IMR-90 (cell line): Measurements from ENCODE around the gene IGF1R. TPM values are rescaled to one million over a fixed set of nuclear protein-coding genes. Genes with fewer than 3 reads are reported as not detected.

ENCODE experiments used
- ATAC-seq: fragments of 200-7000 bp; cut with Tn5 transposase; 2 replicates; pipeline ENCODE4 v1.9.1; 2020; ENCODE audit warnings: low read depth, mild to moderate bottlenecking, moderate library complexity
- BruUV-seq: library from RNA; stranded (reverse); fragments of 400-500 nt; replicated peaks from 2 replicates; lab custom pipeline; 2021; lab: Mats Ljungman, UMichigan
- CTCF ChIA-PET: fragments of 300-600 bp; formaldehyde crosslinking; extraction: SDS; loops from one replicate; lab custom pipeline; 2021; ENCODE audit warnings: antibody characterized with exemption; lab: Yijun Ruan, JAX
- POLR2A ChIA-PET: fragments of 300-600 bp; sonication (Branson Sonifier 250); formaldehyde crosslinking; loops from one replicate; lab custom pipeline; 2022; ENCODE audit warnings: antibody characterized with exemption; ENCODE audit not compliant: unreplicated experiment; lab: Charles Lee
- DNase-seq: peaks from one replicate; pipeline ENCODE4 v3.0.0; 2013
- H2AFZ ChIP-seq: replicated peaks from 2 replicates; pipeline ENCODE3; 2013; ENCODE audit warnings: low read length, mild to moderate bottlenecking; ENCODE audit not compliant: poor library complexity
- H2AK5ac ChIP-seq: 2 replicates; pipeline ENCODE4 v1.6.1; 2013; ENCODE audit warnings: low read depth, low read length, inconsistent platforms
- H2AK9ac ChIP-seq: replicated peaks from 2 replicates; pipeline ENCODE3; 2013; ENCODE audit warnings: mild to moderate bottlenecking, low read depth, low read length, moderate library complexity; ENCODE audit not compliant: poor library complexity
- H2BK120ac ChIP-seq: 2 replicates; pipeline ENCODE4 v1.6.1; 2013; ENCODE audit warnings: low read depth, low read length, inconsistent platforms
- H2BK15ac ChIP-seq: 3 replicates; pipeline ENCODE4 v1.6.1; 2013; ENCODE audit warnings: low read depth, low read length, inconsistent platforms
- H2BK20ac ChIP-seq: 2 replicates; pipeline ENCODE4 v1.6.1; 2013; ENCODE audit warnings: low read depth, mild to moderate bottlenecking, inconsistent platforms, low read length, moderate library complexity
- H2BK5ac ChIP-seq: 2 replicates; pipeline ENCODE4 v1.6.1; 2013; ENCODE audit warnings: mild to moderate bottlenecking, low read depth, low read length, inconsistent platforms; ENCODE audit not compliant: poor library complexity, severe bottlenecking
- H3K14ac ChIP-seq: replicated peaks from 2 replicates; pipeline ENCODE4 v1.6.1; 2013; ENCODE audit warnings: low read depth, low read length, inconsistent platforms
- H3K18ac ChIP-seq: 2 replicates; pipeline ENCODE4 v1.6.1; 2013; ENCODE audit warnings: low read depth, low read length, control low read depth
- H3K23ac ChIP-seq: 2 replicates; pipeline ENCODE4 v1.6.1; 2013; ENCODE audit warnings: low read depth, low read length, inconsistent platforms
- H3K27ac ChIP-seq: 2 replicates; pipeline ENCODE4 v1.5.1; 2013; ENCODE audit warnings: mild to moderate bottlenecking, control low read depth, low read length; ENCODE audit not compliant: insufficient read depth
- H3K27me3 ChIP-seq: 2 replicates; pipeline ENCODE4 v1.6.1; 2013; ENCODE audit warnings: low read length; ENCODE audit not compliant: control insufficient read depth, insufficient read depth
- H3K36me3 ChIP-seq: 2 replicates; pipeline ENCODE4 v1.6.1; 2013; ENCODE audit warnings: low read length, mixed read lengths; ENCODE audit not compliant: control insufficient read depth, insufficient read depth
- H3K4ac ChIP-seq: 2 replicates; pipeline ENCODE4 v1.6.1; 2013; ENCODE audit warnings: low read depth, low read length, inconsistent platforms
- H3K4me1 ChIP-seq: 2 replicates; pipeline ENCODE4 v1.6.1; 2013; ENCODE audit warnings: low read length, mixed read lengths; ENCODE audit not compliant: control insufficient read depth, insufficient read depth
- H3K4me2 ChIP-seq: 2 replicates; pipeline ENCODE4 v1.6.1; 2013; ENCODE audit warnings: low read depth, mild to moderate bottlenecking, control low read depth, low read length, moderate library complexity
- H3K4me3 ChIP-seq: 2 replicates; pipeline ENCODE4 v1.5.1; 2013; ENCODE audit warnings: low read depth, mild to moderate bottlenecking, control low read depth, low read length, moderate library complexity; ENCODE audit not compliant: insufficient read depth
- H3K56ac ChIP-seq: 2 replicates; pipeline ENCODE4 v1.6.1; 2013; ENCODE audit warnings: low read length, inconsistent platforms; ENCODE audit not compliant: insufficient read depth; ENCODE audit errors: extremely low read depth
- H3K79me1 ChIP-seq, 2 experiments: 2 replicates each; pipeline ENCODE4 v1.6.1; 2013; ENCODE audit warnings: low read length in 2 of 2, inconsistent platforms in 1 of 2, low read depth in 1 of 2
- H3K9ac ChIP-seq: 2 replicates; pipeline ENCODE4 v1.6.1; 2013; ENCODE audit warnings: low read depth, low read length, control low read depth
- H3K9me1 ChIP-seq: 2 replicates; pipeline ENCODE4 v1.6.1; 2013; ENCODE audit warnings: low read length, inconsistent platforms; ENCODE audit not compliant: insufficient read depth
- H3K9me3 ChIP-seq: 2 replicates; pipeline ENCODE4 v1.6.1; 2013; ENCODE audit warnings: low read length; ENCODE audit not compliant: control insufficient read depth, insufficient read depth
- H4K20me1 ChIP-seq: 2 replicates; pipeline ENCODE4 v1.6.1; 2013; ENCODE audit warnings: low read length, inconsistent platforms; ENCODE audit not compliant: insufficient read depth
- H4K5ac ChIP-seq: 2 replicates; pipeline ENCODE4 v1.6.1; 2013; ENCODE audit warnings: mild to moderate bottlenecking, low read depth, low read length, control low read depth
- H4K8ac ChIP-seq, 2 experiments: 2 replicates each; pipeline ENCODE4 v1.6.1; 2013; ENCODE audit warnings: low read depth in 2 of 2, low read length in 2 of 2, control low read depth in 1 of 2, inconsistent platforms in 1 of 2
- H4K91ac ChIP-seq: 2 replicates; pipeline ENCODE4 v1.6.1; 2013; ENCODE audit warnings: low read depth, low read length, inconsistent platforms; ENCODE audit not compliant: insufficient read depth
- CEBPB ChIP-seq: IDR thresholded peaks from 2 replicates; pipeline ENCODE4 v1.6.1; 2012; ENCODE audit warnings: low read depth, low read length, improper control_type of control experiment
- CHD1 ChIP-seq: IDR thresholded peaks from 2 replicates; pipeline ENCODE4 v1.6.1; 2012; ENCODE audit warnings: low read depth, low read length, improper control_type of control experiment
- CTCF ChIP-seq: conservative IDR thresholded peaks from 2 replicates; pipeline ENCODE4 v1.5.1; 2012; ENCODE audit warnings: mild to moderate bottlenecking, low read depth, low read length, improper control_type of control experiment
- ELK1 ChIP-seq: fragments of 150-350 bp; IDR thresholded peaks from 2 replicates; pipeline ENCODE4 v1.6.1; 2016; ENCODE audit warnings: low read depth, mild to moderate bottlenecking, low read length, moderate library complexity, borderline replicate concordance
- FOS ChIP-seq: fragments of 150-350 bp; IDR thresholded peaks from 2 replicates; pipeline ENCODE4 v1.6.1; 2016; ENCODE audit warnings: low read depth, low read length
- MAFK ChIP-seq: IDR thresholded peaks from 2 replicates; pipeline ENCODE4 v1.6.1; 2012; ENCODE audit warnings: low read depth, low read length, improper control_type of control experiment
- MAZ ChIP-seq: IDR thresholded peaks from 2 replicates; pipeline ENCODE4 v1.6.1; 2012; ENCODE audit warnings: low read depth, mild to moderate bottlenecking, low read length, improper control_type of control experiment, moderate library complexity, borderline replicate concordance
- MXI1 ChIP-seq: IDR thresholded peaks from 2 replicates; pipeline ENCODE4 v1.6.1; 2012; ENCODE audit warnings: low read depth, mild to moderate bottlenecking, low read length, moderate library complexity, borderline replicate concordance
- POLR2A ChIP-seq: IDR thresholded peaks from 2 replicates; pipeline ENCODE4 v1.6.1; 2012; ENCODE audit warnings: mild to moderate bottlenecking, low read depth, low read length
- RAD21 ChIP-seq: IDR thresholded peaks from 2 replicates; pipeline ENCODE4 v1.6.1; 2012; ENCODE audit warnings: low read length, improper control_type of control experiment
- RCOR1 ChIP-seq: IDR thresholded peaks from 2 replicates; pipeline ENCODE4 v1.6.1; 2012; ENCODE audit warnings: mild to moderate bottlenecking, low read length, improper control_type of control experiment; ENCODE audit not compliant: insufficient replicate concordance
- RFX5 ChIP-seq: IDR thresholded peaks from 2 replicates; pipeline ENCODE4 v1.8.0; 2012; ENCODE audit warnings: low read depth, mild to moderate bottlenecking, low read length, moderate library complexity
- SMC3 ChIP-seq: fragments of 150-350 bp; IDR thresholded peaks from 2 replicates; pipeline ENCODE4 v1.6.1; 2016; ENCODE audit warnings: low read depth, mild to moderate bottlenecking, antibody characterized with exemption, low read length, moderate library complexity
- USF2 ChIP-seq: fragments of 150-350 bp; IDR thresholded peaks from 2 replicates; pipeline ENCODE4 v1.6.1; 2017; ENCODE audit warnings: mild to moderate bottlenecking, antibody characterized with exemption, low read length, low read depth
- WGBS, 2 experiments: methylation state at CpG; one replicate each; pipeline versions ENCODE4 v1.1.5 to v1.1.7; 2013; ENCODE audit warnings: missing lambda C conversion rate in 2 of 2; ENCODE audit not compliant: insufficient read length in 1 of 2; ENCODE audit errors: extremely low coverage in 2 of 2; 5-methylcytosine and 5-hydroxymethylcytosine counted together
- dilution Hi-C: fragments of 300-500 bp; cut with HindIII; formaldehyde crosslinking; loops from one replicate; pipeline ENCODE4 v1.14.3; 2018; ENCODE audit warnings: low sequenced_read_pairs; ENCODE audit not compliant: unreplicated experiment
- in situ Hi-C: fragments of 300-500 bp; cut with MboI; formaldehyde crosslinking; loops from 3 replicates; pipeline ENCODE4 v1.14.3; 2019; ENCODE audit warnings: low sequenced_read_pairs, inconsistent platforms, mixed read lengths
- intact Hi-C: fragments of 100-400 bp; cut with micrococcal nuclease; formaldehyde crosslinking; loops from 2 replicates; pipeline ENCODE4 v1.10.0; 2022
- polyA plus RNA-seq, 3 experiments: library from polyadenylated mRNA; depleted of rRNA; stranded (reverse); fragments of >200 nt; gene quantifications; 2 replicates each; pipeline ENCODE4 v1.2.3, GENCODE V29; 2012; ENCODE audit warnings: low replicate concordance in 1 of 3
- total RNA-seq: library from RNA; depleted of rRNA; stranded (reverse); fragments of >200 nt; gene quantifications from 2 replicates; pipeline ENCODE4 v1.2.3, GENCODE V29; 2012

Gene IGF1R
- total and polyA plus RNA-seq, 2 of the 4 experiments (the other 2 are of a cell fraction) = 24.0 to 24.9 TPM

- POLR2A ChIA-PET = no interaction called here
- no TSS peak for BruUV-seq
- Histone ChIP-seq H3K4me2 (no peak overlapping the region), H3K27me3 (no peaks in the 10 kb centered on the region), H2BK120ac (no peak overlapping the region), H2BK5ac (no peak overlapping the region), H4K5ac (no peak overlapping the region), H3K4ac (no peak overlapping the region), H3K18ac (no peak overlapping the region), H2BK15ac (no peak overlapping the region), H3K4me3 (no peak overlapping the region), H4K91ac (peak overlapping the region; percentile 15; the same call in 1 of the 2 replicates), H3K4me1 (peaks cover 30% of the 10 kb centered on the region), H2BK20ac (no peak overlapping the region), H2AFZ (no peak overlapping the region), H3K79me1 (peaks cover 22 to 61% of the 10 kb centered on the region in 2 experiments), H3K9ac (no peak overlapping the region), H2AK5ac (no peak overlapping the region), H3K23ac (no peak overlapping the region), H3K14ac (no peak overlapping the region), H4K8ac (no peak overlapping the region), H3K9me3 (no peaks in the 10 kb centered on the region), H3K56ac (no peak overlapping the region), H3K36me3 (peaks cover 59% of the 10 kb centered on the region), H3K9me1 (peaks cover 29% of the 10 kb centered on the region), H4K20me1 (no peaks in the 10 kb centered on the region), H2AK9ac (no peak overlapping the region), H3K27ac (no peak overlapping the region)
- no peak for ATAC-seq
- intact Hi-C loops = no loop called here
- CTCF ChIA-PET = no interaction called here
- in situ Hi-C loops = no loop called here
- WGBS, 2 experiments = 75% methylated on average over 2 of the region's 7 CpGs; no CpG with 5 or more reads in 1 of the 2 experiments
- TF ChIP-seq CTCF (no peak), USF2 (no peak), RFX5 (no peak), CEBPB (no peak), ELK1 (no peak), POLR2A (no peak), SMC3 (no peak), RAD21 (no peak), RCOR1 (no peak), MAFK (no peak), MXI1 (no peak), FOS (no peak), MAZ (no peak), CHD1 (no peak)
- dilution Hi-C loops = no loop called here
- no peak for DNase-seq
These were observed 302.7 kb downstream of the IGF1R start for GRCh38 chr15:98951004-98951403.
